ENCODE data around the gene AIP.

- no peak for TF ChIP-seq POLR2AphosphoS5 (IDR thresholded peaks at IDR 0.05)
- TF ChIP-seq POLR2A (IDR thresholded peaks at IDR 0.05) = no peak
- TF ChIP-seq CTCF (IDR thresholded peaks at IDR 0.05) = no peak
- no peak for TF ChIP-seq EP300 (IDR thresholded peaks at IDR 0.05)
Measured at GRCh38 chr11:67445515-67445914, 37.3 kb upstream of the AIP start.

Data from suprapubic skin (tissue), 4 donors.